Measurements from ENCODE around the gene TMPRSS3.

DNA sequence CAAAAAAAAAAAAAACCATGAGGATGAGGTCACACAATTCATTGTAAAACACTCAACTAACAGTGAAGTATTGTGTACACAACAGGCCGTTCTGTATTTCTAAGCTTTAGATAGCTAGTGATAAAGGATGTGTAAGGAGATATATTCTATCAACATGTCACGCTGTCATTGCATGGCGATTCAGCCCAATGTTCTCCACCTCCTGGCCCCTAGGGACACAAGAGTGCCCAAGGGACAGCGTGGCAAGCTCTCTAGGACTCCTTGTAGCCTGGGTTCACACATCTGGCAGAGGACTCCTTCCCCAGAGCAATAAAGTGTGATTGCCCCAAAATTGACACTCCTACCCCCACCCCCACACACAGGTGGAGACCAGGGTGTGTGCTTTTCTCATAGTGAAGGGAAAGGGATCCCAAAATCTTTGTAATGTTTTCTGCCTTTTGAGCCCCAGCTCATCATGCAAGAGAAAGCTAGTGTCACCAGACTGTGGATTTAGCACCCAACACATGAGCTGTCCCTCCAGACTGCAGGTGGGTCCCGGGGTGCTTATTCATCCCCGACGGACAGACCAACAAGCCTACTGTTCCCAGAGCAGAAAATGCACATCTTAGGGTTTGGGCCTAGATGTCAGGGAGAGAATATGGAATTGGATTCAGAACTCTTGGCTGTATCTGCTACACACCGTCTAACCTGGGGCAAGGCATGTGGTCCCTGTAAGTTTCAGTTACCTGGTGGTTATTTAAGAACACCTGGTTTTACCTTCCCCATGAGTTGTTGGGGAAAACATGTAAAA, 11.5 kb downstream of the TMPRSS3 start:
- TF ChIP-seq, protein P1, sequence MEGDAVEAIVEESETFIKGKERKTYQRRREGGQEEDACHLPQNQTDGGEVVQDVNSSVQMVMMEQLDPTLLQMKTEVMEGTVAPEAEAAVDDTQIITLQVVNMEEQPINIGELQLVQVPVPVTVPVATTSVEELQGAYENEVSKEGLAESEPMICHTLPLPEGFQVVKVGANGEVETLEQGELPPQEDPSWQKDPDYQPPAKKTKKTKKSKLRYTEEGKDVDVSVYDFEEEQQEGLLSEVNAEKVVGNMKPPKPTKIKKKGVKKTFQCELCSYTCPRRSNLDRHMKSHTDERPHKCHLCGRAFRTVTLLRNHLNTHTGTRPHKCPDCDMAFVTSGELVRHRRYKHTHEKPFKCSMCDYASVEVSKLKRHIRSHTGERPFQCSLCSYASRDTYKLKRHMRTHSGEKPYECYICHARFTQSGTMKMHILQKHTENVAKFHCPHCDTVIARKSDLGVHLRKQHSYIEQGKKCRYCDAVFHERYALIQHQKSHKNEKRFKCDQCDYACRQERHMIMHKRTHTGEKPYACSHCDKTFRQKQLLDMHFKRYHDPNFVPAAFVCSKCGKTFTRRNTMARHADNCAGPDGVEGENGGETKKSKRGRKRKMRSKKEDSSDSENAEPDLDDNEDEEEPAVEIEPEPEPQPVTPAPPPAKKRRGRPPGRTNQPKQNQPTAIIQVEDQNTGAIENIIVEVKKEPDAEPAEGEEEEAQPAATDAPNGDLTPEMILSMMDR (IDR thresholded peaks at IDR 0.05) = no peak
- no peak for TF ChIP-seq POLR2AphosphoS5 (IDR thresholded peaks at IDR 0.05)
- no peak for TF ChIP-seq POLR2A (IDR thresholded peaks at IDR 0.05)
